OCI-LY3 (cell line): ENCODE measurements around the gene SPEF2.

ENCODE experiments used
- CTCF ChIP-seq: fragments of 200-600, 300-600 bp; sonication (generic); IDR thresholded peaks from 2 replicates; pipeline ENCODE4 v1.5.1; 2014; ENCODE audit warnings: antibody characterized with exemption, low read length, low read depth
- EZH2phosphoT487 ChIP-seq: fragments of 200-600 bp; shearing (Covaris generic); IDR thresholded peaks from 2 replicates; pipeline ENCODE4 v1.6.1; 2018; ENCODE audit warnings: antibody characterized with exemption, mixed run types, low read depth

- TF ChIP-seq CTCF (no peak), EZH2phosphoT487 (no peak)
These were observed 215.6 kb downstream of the SPEF2 start for GRCh38 chr5:35833224-35833623.
